Measurements from ENCODE around the gene IP6K1. TPM values are rescaled to one million over a fixed set of nuclear protein-coding genes. Genes with fewer than 3 reads are reported as not detected.

Gene IP6K1
- total RNA-seq, 1 experiment from 2014 or later, result 42.2 TPM

GRCh38 chr3:49757197-49757596 is 29.1 kb downstream of the IP6K1 start:
- no peaks in the 10 kb centered on the region for H3K23me2 ChIP-seq (ENCODE audit: insufficient read length, low read depth, low read length, poor library complexity, severe bottlenecking)
- H3K4me1 Mint-ChIP-seq, result peaks cover 3 to 11% of the 10 kb centered on the region in 2 experiments
- no peak overlapping the region for H2BK5ac ChIP-seq (ENCODE audit: insufficient read length, low read length)
- peak overlapping the region in 1 of 3 experiments; percentile 49; a peak in 1 of 7 replicates for H3K27ac Mint-ChIP-seq
- no peak overlapping the region for H3K56ac ChIP-seq (ENCODE audit: insufficient read length, low read depth, low read length)
- H3K9ac ChIP-seq (ENCODE audit: extremely low read depth, insufficient read length, low read length), result no peak overlapping the region
- H3K4ac ChIP-seq (ENCODE audit: low read depth, low read length), result no peak overlapping the region
- H2BK15ac ChIP-seq (ENCODE audit: low read depth, low read length), result no peak overlapping the region
- no peak overlapping the region for H3K4me3 Mint-ChIP-seq
- no peak for TF ChIP-seq CTCF (conservative IDR thresholded peaks at IDR 0.05)
- H3K27me3 ChIP-seq (ENCODE audit: insufficient read depth, low read length), result no peaks in the 10 kb centered on the region; the same call in 1 of the 2 replicates
- no peaks in the 10 kb centered on the region for H4K20me1 ChIP-seq (ENCODE audit: control insufficient read depth, insufficient read depth, insufficient read length)
- H4K91ac ChIP-seq (ENCODE audit: insufficient read length, low read depth, low read length), result no peak overlapping the region
- H2AFZ ChIP-seq (ENCODE audit: low read length), result no peak overlapping the region
- no peak overlapping the region for H2BK12ac ChIP-seq (ENCODE audit: insufficient read length, low read depth, low read length)
- peaks cover 6% of the 10 kb centered on the region for H3K79me1 ChIP-seq (ENCODE audit: insufficient read depth, low read depth, low read length, poor library complexity, severe bottlenecking)
- no peak for DNase-seq
- H2BK120ac ChIP-seq (ENCODE audit: low read depth, low read length, poor library complexity, severe bottlenecking), result no peak overlapping the region
- no CpG with 5 or more reads among the region's 2 CpGs for WGBS (ENCODE audit: extremely low coverage, insufficient read length, low lambda C conversion rate)
- no peak overlapping the region for H2BK20ac ChIP-seq (ENCODE audit: low read depth, low read length, poor library complexity, severe bottlenecking)
- no peaks in the 10 kb centered on the region for H3K9me3 ChIP-seq (ENCODE audit: control insufficient read depth, low read depth, low read length)
- no peak overlapping the region for H3T11ph ChIP-seq (ENCODE audit: low read length)
- H3K4me1 ChIP-seq (ENCODE audit: insufficient read depth, low read length), result no peaks in the 10 kb centered on the region; the same call in 1 of the 2 replicates
- H3K9me3 Mint-ChIP-seq, result no peaks in the 10 kb centered on the region
- H4K5ac ChIP-seq (ENCODE audit: insufficient read length, low read depth, low read length), result no peak overlapping the region
- H3K27me3 Mint-ChIP-seq (ENCODE audit: low read depth), result no peaks in the 10 kb centered on the region
- H3K27ac ChIP-seq (ENCODE audit: insufficient read length, low read depth, low read length), result no peak overlapping the region
- H3K23ac ChIP-seq (ENCODE audit: insufficient read length, low read depth, low read length), result no peak overlapping the region
- no peak overlapping the region for H4K8ac ChIP-seq (replicated peaks; ENCODE audit: insufficient read length, low read depth, low read length)
- H3K18ac ChIP-seq (ENCODE audit: insufficient read length, low read depth, low read length), result no peak overlapping the region
- no peak overlapping the region for H2AK5ac ChIP-seq (ENCODE audit: insufficient read length, low read length)
- H3K4me2 ChIP-seq (ENCODE audit: insufficient read depth, insufficient read length, low read length), result no peak overlapping the region
- H3K79me2 ChIP-seq (ENCODE audit: insufficient read depth, low read length), result peaks cover 3% of the 10 kb centered on the region; the same call in 1 of the 2 replicates
- H3K36me3 Mint-ChIP-seq (ENCODE audit: insufficient read depth in 1 of 3, low read depth in 3 of 3), result peaks cover 0 to 3% (median 0%) of the 10 kb centered on the region in 3 experiments; a peak in 3 of 7 replicates
- H3K14ac ChIP-seq (ENCODE audit: insufficient read depth, low read length), result no peak overlapping the region
